HCEC 1CT (cell line): ENCODE data around the gene GRID1.
"Not testable (repeated sequence)": the region's sequence is repeated elsewhere in the genome, so short reads cannot be mapped to it uniquely, and the experiment has no call there.

Experiments
- DNase-seq: peaks from one replicate; pipeline ENCODE4 v3.0.0-alpha.2; 2017

The GRID1 gene

DNA sequence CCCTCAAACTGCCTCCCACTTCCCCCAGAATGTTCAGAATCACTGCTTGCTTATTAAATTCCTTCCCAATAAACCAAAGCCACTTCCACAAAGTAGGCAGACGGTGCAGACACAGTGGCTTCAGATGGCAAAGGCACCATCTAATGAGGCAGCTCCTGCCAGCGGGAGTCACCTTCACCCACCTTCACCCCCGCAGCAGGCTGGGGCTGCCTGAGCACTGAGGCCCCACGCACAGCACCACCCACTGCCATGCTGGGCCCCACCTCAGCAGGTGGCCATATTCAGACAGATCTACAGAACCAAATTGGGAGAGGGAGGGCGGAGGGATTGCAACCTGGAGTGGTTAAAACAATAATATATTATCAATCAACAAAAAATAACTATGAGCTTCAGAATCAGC is 118.5 kb downstream of the GRID1 start:
- DNase-seq = no peak

DNA sequence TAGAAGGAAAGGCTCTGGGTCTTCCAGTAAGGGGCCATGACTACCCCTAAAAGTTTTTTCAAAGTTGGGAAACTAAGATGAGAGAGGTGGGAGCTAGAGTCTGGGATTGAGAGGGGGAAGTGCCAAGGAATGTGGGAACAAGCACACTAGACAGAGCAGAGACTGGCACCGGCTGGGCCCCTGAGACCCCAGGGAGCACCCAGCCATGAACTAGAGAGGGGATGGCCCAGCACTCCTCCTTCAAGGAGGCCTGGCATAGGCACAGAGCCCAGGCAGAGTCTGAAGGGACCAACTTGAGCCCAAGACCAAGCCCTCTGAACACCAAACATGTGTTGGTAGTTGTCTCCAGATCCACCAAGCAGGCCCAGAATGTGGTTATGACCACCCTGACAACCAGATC is 119.0 kb downstream of the GRID1 start:
- DNase-seq = no peak

DNA sequence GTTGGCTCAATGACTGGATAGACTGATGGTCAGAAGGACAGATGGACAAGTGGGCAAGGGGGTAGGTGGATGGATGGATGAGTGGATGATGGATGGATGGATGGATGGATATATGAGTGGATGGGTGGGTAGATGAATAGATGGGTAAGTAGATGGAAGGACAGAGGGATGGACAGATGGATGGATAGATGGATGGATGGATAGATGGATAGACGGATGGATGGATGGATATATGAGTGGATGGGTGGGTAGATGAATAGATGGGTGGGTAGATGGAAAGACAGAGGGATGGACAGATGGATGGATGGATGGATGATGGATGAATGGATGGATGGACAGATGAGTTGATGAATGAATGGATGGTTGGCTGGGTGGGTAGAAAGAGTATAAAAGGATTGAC is 119.5 kb downstream of the GRID1 start:
- DNase-seq = no peak

DNA sequence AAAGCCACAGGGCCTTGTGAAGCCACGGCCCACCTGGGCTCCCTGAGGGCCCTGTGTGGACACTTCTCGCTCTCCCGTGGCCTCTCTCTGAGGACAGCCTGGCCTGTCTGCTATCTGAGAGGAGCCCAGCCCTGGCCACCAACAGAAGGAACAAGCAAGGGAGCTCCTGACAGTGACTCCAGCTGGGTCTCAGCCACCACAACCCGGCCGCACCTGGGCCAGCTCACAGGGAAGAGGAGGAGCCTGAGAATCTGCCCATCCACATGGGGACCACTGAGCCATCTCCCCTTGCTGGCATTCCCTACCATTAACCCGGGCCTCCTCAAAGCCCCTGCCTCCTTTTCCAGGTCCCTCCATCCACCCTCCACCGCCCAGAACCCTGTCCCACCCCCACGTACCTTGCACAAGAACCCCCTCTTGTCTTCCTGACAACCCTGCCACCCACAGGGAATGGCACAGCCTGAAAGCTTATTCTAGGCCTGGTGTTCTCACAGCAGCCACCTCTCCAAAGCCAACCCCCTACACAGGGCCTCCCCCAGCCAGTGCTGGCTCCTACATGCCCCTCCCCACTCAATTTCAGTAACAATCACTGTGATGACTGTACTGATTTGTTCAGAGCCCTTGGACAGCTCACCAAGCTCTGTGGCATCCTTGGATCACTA is 120.2 kb downstream of the GRID1 start:
- no peak for DNase-seq

DNA sequence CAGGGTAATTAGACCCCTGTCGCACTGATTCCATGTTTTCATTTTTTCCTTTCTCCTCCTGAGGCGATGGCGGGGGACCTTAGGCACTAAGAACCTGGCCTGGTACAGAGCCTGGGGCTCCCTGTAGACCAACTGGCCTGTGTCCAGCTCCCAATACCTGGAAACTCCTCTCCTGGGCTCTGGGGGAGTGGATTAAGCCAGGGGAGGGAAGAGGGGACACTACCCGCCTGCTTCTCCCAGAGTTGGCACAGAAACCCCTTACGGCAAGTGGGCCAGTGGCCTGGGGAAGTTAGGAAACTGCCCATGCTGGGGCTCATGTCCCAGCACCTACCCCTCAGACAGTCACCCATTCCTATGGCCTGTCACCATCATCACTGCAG is 121.6 kb downstream of the GRID1 start:
- DNase-seq = no peak

DNA sequence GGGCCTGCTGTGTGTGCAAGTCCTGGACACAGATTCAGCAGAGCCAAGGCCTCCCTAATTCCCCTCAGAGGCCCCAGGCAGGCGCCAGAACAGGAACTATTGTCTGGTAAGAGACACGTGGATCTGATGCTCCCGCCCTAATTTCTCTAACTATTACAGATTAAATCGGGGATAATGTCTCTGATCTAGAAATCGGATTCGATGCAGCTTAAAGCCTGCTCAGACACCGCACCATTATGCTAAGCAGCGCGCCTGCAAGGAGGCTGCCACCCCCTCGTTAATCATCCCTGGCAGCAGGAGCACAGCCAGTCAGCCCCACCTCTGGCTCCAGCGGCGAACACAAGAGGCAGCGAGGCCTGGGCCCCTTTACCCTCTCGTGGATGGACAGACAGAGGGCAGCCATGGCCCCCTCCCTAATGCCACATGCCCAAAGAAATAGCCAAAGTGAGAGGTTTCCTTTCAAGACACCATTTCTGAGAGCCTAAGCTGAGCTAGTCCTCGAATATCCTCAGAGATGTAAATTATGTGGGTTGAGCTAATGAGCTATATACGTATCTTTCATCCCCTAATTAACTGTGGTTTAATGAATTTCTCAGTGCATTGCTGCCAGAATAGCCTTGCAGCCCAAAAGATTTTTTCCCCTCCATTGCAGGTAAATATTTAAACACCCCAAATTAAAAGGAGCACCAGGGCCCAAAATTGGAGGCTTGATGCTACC is 122.1 kb downstream of the GRID1 start:
- no peak for DNase-seq

DNA sequence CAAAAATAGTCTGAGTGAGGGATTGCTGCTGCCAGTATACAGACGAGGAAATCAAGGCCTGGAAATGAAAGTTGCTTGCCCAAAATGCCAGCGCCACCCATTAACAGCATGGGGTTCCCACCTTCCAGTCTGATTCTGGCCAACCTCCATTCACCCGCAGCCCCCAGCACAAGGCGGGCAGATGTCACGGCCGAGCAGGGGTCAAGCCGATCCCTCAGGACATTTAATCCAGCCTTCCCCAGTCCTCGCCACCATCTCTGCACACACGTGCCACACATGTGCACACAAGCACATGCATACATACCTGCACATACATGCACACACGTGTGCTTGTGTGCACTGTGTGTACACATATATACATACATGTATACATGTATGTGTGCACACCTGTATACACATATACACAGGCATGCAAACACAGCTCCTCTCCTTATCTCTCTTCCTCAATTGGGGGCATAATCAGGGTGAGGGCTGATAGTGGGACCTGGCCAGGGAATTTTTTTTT is 122.9 kb downstream of the GRID1 start:
- DNase-seq = no peak

DNA sequence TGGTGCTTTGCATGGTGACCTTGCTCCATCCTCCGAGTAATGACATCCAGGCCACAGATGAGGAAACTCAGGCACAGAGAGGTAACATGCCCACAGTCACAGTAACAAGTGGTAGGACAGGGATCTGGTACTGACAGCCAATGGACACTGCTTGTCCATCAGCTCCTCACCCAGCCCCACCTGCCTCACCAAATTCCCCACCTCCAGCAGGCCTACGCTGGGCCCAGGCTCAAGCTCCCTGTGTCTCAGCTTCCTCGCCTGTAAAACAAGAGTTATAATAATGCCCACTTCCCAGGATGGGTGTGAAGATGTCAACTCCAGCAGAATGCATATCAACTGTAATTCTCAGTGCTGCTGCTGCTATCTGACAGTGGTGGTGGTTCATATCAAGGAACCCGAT is 123.8 kb downstream of the GRID1 start:
- DNase-seq = no peak

DNA sequence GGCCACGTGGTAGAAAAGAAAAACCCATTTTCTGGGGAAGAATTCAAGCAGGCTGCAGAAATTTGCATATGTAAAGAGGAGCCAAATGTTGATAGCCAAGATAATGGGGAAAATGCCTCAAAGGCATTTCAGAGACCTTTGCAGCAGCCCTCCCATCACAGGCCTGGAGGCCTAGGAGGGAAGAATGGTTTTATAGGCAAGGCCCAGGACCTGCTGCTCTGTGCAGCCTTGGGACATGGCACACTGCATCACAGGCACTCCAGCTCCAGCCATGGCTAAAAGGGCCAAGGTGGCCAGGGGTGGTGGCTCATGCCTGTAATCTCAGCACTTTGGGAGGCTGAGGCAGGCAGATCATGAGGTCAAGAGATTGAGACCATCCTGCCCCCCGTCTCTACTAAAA is 128.5 kb downstream of the GRID1 start:
- DNase-seq = not testable (repeated sequence)

DNA sequence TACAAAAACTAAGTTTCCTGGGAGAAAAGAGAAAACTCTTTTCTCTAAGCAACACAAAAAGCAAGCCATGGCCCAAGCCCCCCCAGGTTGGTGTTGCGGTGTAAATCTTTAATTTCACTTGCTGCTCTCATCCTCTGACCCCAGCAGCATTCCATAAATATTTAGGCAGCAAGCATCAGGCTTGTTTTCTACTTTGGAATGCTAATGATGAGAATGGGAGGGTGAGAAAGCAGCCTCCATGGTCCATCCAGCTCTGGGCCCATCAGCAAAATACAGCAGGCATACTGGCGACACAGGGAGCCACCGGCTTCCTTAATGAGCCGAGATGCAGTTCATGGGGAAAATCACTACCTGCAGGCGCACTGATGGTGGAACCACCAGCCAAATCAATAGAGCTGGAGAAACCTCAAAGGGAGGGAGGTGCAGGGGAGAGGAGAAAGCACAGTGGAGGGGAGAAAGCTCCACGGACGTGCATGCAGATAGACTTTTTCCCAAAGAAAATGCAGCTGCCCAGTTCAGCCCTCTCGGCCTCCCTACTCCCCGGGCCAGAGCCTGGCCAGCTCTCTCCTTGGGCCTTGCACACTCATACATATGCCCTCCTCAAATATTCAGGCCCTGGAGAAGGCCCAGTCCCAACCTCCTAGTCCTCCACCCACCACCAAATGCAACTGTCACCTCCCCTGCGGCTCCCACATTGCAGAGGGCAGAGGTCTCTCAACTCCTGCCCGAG is 131.9 kb downstream of the GRID1 start:
- DNase-seq = no peak

DNA sequence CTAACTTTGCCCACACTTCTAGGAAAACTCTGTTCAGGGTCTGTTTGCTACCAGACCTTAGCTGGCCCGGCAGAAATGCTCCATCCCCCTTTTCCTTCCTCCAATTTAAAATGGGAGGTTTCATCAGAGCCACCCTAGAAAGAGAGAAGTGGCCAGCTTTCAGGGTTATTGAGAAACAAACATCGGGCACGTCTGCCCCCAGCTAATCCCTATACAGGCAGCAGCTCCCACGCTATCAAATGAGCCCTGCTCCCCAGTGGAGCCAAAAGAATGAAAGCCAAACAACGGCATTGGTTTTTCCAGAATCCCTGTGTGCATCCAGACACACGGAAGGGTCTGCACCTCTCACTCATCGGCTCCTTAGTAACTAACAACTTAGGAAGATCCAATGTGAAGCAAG is 132.5 kb downstream of the GRID1 start:
- DNase-seq = no peak

DNA sequence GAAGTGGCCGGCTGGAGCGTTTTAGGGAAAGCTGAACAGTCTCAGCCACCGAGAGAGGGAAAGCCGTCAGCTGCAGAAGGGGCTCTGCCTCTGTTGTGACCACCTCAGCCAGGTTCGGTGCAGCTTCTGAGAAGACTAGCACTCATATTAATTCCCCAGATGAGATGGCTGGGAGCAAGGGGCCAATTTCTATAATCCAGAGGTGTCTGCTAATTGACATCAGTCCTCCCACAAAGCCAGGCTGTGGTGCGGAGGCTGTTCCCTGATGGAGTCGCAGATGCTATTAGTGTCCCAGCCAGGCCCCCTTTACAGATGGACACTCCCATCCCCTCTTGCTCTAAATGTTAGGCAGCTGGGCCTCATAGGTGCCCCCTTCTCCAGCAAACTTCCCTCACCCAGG is 133.5 kb downstream of the GRID1 start:
- DNase-seq = no peak

DNA sequence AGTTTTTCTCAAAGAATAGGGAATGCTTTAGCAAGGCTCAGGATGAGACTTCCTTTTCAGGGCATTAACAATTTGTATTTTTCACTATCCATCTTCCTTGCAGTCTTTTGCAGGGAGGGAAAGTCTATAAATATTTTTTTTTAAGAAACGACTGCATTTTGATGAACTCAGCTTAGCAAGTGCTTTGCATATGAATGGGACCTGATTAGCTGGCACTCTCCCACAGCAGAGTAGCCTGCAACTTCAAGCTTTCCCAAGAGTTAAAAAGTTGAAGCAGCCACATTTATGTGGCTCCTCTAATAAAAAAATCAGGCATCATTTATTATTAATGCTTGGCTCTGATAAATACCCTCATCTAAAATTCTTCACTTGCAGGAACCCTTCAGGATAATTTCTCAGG is 134.0 kb downstream of the GRID1 start:
- no peak for DNase-seq

DNA sequence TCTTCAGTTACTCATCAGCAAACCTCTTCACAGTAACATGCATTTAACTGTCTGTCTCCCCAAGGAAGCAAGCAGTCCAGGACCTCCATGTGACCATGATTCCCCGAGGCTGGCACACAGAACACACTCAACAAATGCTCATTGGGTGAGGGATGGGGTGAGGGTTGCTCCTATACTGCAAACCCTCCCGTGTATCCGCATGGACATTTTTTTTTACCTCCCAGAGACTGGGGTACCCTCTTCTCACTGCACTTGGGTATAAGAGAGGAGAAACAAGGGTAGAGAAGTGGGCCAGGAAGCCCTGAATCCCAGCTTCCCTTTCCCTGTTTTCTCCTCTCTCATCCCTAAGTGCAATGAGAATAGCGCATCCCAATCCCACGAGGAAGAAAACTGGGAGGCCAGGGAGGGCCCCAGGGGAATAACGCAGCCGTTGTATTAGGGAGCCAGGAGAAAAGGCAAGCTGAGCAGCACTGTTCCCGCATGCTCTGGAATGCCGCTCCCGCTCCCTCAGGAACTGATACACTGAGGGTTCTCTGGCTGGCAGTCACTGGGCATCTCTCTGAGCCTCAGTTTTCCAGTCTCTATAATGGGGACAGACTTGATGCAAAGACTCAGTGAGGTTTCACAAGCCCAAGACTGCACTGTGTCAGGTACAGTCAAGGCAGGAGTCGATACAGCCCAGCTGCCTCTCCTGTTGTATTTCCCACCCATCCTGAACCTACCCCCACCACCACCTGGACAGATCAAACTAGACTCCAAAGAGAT is 134.6 kb downstream of the GRID1 start:
- DNase-seq = no peak

DNA sequence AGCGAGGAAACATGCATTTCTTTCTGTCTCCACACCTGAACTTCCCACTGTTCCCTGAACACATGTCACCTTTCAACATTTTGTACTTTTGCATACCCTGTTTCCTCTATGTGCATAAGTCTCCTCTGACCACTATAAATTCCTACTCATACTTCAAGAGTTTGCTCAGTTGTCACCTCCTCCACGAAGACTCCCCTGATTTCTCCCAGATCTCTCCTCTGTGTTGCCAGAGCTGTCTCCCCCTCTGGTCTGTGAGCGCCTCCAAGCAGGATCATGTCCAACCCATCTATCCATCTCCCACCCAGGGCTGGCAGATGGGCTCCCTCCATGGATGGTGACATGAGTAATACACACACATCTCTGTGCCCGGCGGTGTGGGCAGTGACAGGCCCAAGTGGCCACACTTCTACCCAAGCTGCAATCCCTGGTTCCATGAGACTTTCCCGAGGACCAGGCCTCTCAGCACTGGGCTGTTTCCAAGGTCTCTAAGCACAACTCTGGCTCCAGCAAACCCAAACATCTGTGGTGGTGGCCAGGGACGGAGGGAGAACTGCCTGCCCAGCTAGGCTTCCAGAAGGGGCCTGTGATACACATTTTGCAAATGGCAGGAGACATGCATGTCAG is 135.9 kb downstream of the GRID1 start:
- no peak for DNase-seq

DNA sequence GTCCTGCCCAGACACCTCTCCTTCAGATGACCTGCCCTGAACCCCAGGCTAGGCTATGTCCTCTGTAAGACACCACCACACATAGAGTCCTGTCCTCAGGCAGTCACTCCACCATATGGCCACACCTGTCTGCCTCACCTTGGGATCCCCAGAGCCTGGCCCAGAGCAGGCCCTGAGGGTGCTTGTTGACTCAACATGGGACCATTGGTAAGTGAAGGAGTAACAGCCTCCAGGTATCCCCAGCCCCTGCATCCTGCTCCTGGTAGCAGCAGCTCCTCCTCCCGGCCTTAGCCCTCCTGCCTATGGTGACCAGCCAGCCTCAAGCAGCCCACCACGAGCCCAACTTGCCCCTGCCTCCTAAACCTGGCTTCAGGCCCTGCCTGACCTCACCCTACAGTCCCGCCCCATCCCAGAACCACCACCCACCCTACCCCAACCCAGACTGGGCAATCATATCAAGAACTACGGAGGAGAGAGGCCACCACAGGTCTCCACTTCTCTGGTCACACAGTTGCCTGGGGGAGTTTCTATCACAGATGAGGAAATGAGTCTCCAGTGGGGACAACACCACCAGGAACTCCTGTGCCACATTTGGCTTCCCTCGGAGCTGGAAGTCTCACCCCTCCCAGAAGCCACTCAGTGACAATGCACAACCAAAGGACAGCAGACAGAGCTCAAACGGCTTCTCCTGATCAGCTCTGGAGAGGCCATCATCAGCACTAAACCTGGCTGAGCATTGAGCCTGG is 136.6 kb downstream of the GRID1 start:
- no peak for DNase-seq

DNA sequence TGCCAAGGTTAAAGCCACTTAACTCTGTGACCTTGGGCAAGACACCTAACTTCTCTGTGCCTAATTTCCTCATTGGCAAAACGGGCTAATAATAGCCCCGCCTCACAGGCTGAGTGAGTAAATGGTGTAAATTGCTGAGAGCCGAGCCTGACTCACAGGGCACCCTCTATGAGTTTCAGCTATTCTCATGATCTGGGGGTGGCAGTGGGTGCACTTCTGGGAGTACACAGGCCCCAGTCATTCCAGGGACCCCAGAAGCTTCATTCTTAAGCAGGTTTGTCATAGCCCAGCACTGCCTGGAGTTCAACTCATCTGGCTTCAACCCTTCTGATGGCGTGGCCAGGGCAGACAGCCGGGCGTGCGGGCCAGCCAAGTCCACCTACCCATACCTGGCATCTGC is 137.2 kb downstream of the GRID1 start:
- no peak for DNase-seq

DNA sequence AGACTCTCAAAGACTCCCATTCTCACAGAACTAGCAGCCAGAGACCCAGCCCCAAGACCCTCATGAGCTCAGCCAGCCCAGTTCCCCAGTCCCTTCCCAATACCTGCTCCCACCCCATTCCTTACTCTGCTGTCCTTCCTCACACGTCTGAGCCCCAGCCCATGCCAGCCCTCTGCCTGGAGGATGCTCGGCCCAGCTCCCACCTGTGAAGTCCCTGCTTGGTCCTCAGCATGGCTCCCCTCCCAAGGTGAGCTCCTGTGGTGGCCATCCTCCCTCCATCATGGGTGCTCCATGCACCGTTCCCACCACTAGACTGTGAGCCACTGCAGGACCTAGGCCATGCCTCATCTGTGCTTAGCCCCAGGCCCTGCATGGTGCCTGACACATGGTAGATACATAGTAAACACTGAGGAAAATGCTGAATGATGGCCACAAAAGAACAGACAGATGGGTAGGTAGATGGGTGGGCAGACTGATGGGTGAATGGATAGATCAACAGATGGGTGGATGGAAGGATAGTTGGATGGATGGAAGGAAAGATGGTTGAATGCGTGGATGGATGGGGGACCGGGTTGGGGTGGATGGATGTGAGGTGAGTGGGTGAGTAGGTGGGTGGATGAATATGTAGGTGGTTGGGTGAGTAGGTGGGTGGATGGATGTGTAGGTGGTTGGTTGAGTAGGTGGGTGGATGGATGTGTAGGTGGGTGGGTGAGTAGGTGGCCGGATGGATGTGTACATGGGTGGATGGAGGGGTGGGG is 138.9 kb downstream of the GRID1 start:
- no peak for DNase-seq

DNA sequence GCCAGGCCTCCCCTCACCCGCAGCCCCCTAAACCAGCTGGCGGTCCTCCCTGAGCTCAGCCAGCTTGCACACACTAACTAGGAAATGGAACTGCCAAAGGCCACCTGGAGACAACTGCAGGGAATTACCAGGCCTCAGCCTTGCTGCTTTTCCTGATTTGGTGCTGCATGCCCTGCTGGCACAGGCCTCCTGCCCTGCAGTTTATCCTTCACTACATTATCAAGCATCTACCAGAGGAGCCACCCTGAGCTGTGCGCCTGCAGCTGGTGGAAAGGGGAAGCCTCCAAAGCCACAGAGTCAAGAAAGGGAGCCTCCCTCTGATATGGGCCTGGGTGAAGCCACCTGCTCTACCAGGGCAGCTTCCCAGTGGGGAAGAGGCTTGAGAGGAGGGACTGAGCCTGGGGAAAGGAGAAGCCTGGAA is 139.8 kb downstream of the GRID1 start:
- no peak for DNase-seq

DNA sequence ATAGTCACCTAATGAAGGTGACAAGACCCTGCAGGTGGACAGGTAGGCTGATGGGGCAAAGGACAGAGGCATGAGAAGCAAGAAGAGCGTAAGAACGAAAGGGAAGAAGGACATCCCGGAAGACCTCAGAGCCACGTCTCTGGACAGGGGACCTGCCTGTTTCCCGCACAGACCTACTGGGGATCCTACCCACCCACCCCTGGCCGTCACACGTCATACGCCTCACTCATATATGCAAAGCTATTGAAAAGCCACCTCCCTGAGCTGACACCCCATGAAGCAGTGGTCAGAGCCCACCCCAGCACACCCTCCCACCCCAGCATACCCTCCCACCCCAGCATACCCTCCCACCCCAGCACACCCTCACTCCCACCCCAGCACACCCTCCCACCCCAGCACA is 140.6 kb downstream of the GRID1 start:
- DNase-seq = no peak

DNA sequence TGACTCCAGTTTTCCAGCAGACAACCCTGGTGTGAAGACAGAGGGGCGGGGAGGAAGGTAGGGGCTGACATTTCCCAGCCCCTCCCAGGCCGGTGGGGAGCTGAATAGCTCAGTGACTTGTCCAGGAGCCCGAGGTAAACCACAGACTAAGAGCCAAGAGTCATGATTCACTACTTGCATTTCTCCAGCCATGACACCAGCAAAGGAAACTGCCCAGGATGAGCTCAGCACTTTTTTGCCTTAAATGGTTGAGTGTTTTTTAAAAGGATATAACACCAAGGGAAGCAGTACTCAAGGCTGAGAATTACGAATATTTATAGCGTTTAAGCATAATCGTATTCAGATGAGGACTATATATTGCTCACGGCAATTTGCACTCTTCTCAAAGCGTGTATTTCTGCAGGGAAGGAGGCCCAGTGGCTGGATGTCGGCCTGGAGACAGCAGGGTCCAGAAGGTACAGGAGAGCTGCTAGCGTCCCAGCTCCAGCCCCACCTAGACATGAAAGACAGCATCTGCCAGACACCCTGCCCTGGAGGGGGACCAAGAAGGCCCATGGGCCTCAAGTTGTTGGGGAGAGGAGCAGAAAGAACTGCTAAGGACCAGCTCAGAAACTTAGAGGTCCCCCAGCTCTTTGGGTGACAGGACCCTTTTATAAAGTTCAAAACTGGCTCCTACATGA is 141.4 kb downstream of the GRID1 start:
- no peak for DNase-seq
